Left kidney (tissue), 2 donors: ENCODE measurements around the gene ENTHD1. TPM values are rescaled to one million over a fixed set of nuclear protein-coding genes. Genes with fewer than 3 reads are reported as not detected.

Source experiments
- DNase-seq: peaks from one replicate; pipeline ENCODE4 v3.0.0-alpha.2; 2013
- polyA plus RNA-seq: library from polyadenylated mRNA; unstranded; fragments of 120-200 nt; gene quantifications from one replicate; pipeline ENCODE4 v1.2.1, GENCODE V29; 2013; ENCODE audit not compliant: insufficient read length

ENTHD1 gene
- polyA plus RNA-seq, 1 donor, result not detected

GRCh38 chr22:39712081-39712480 lies 181.5 kb downstream of the ENTHD1 start:
- DNase-seq, result no peak

- no peak for DNase-seq
Measured at GRCh38 chr22:39710380-39711150, 183.0 kb downstream of the ENTHD1 start.

- no peak for DNase-seq
Measured at GRCh38 chr22:39707816-39708215, 185.7 kb downstream of the ENTHD1 start.

- DNase-seq, result no peak
Measured at GRCh38 chr22:39707351-39707750, 186.2 kb downstream of the ENTHD1 start.

GRCh38 chr22:39706376-39707140 lies 187.0 kb downstream of the ENTHD1 start:
- no peak for DNase-seq

GRCh38 chr22:39705386-39705785 lies 188.2 kb downstream of the ENTHD1 start:
- DNase-seq, result no peak

GRCh38 chr22:39703928-39704639 lies 189.5 kb downstream of the ENTHD1 start:
- DNase-seq, result peak; percentile 87

- DNase-seq, result no peak
Measured at GRCh38 chr22:39703091-39703490, 190.5 kb downstream of the ENTHD1 start.

GRCh38 chr22:39700565-39700964 lies 193.0 kb downstream of the ENTHD1 start:
- no peak for DNase-seq

- DNase-seq, result no peak
Measured at GRCh38 chr22:39699631-39700360, 193.8 kb downstream of the ENTHD1 start.

- DNase-seq, result no peak
Measured at GRCh38 chr22:39697790-39698430, 195.7 kb downstream of the ENTHD1 start.

GRCh38 chr22:39693943-39694500 lies 199.5 kb downstream of the ENTHD1 start:
- no peak for DNase-seq

Other genes with a start within 250 kb of the ENTHD1 start
- 0.57 TPM for gene GRAP2, start 7.3 kb upstream of the ENTHD1 start, polyA plus RNA-seq
- gene TMA7B, start 66.6 kb upstream of the ENTHD1 start, polyA plus RNA-seq, result 0.10 TPM
- 2.5 TPM for gene FAM83F, start 101.2 kb upstream of the ENTHD1 start, polyA plus RNA-seq